Heart left ventricle (tissue), 16 donors: Measurements from ENCODE around the gene CAMK2B. TPM values are rescaled to one million over a fixed set of nuclear protein-coding genes. Genes with fewer than 3 reads are reported as not detected.

Experiments
- ATAC-seq, 4 donors: fragments of 200-7000 bp; cut with Tn5 transposase; one replicate each; pipeline ENCODE4 v1.9.1; 2020 to 2022; ENCODE audit warnings: moderate library complexity in 4 of 4, mild to moderate bottlenecking in 3 of 4, moderate number of reproducible peaks in 1 of 4
- DNase-seq, 5 donors: peaks; one replicate each; pipeline ENCODE4 v3.0.0-alpha.2; 2020
- H3K27ac ChIP-seq, 12 donors: fragments of 200-600 bp; sonication (generic) in 4 of 12; one replicate each; pipeline versions ENCODE4 v1.5.0 to v1.8.0; 2016 to 2022; ENCODE audit warnings: mild to moderate bottlenecking in 2 of 12
- H3K27me3 ChIP-seq, 9 donors: fragments of 200-600 bp; sonication (generic) in 2 of 9; one replicate each; pipeline versions ENCODE4 v1.5.1 to v1.8.0; 2016 to 2022; ENCODE audit warnings: mild to moderate bottlenecking in 3 of 9
- H3K36me3 ChIP-seq, 9 donors: fragments of 200-600 bp; sonication (generic) in 2 of 9; one replicate each; pipeline versions ENCODE4 v1.5.0 to v1.8.0; 2018 to 2022; ENCODE audit warnings: mild to moderate bottlenecking in 2 of 9
- H3K4me1 ChIP-seq, 12 donors: fragments of 200-600 bp; sonication (generic) in 4 of 12; one replicate each; pipeline versions ENCODE4 v1.5.0 to v1.8.0; 2016 to 2022; ENCODE audit warnings: mild to moderate bottlenecking in 3 of 12
- H3K4me3 ChIP-seq, 12 donors: fragments of 200-600 bp; sonication (generic) in 4 of 12; one replicate each; pipeline versions ENCODE4 v1.5.0 to v1.8.0; 2017 to 2022; ENCODE audit warnings: mild to moderate bottlenecking in 9 of 12, moderate library complexity in 4 of 12
- H3K9me3 ChIP-seq, 12 donors: fragments of 200-600 bp; sonication (generic) in 4 of 12; one replicate each; pipeline versions ENCODE4 v1.5.0 to v1.8.0; 2016 to 2022; ENCODE audit warnings: mild to moderate bottlenecking in 1 of 12
- POLR2A ChIP-seq, 2 donors: fragments of 450-650 bp; IDR thresholded peaks; one replicate each; pipeline ENCODE4 v1.6.1; 2017; ENCODE audit warnings: antibody characterized with exemption in 2 of 2, mild to moderate bottlenecking in 2 of 2, moderate library complexity in 2 of 2
- WGBS, 4 donors: extraction: QIAGEN DNeasy Blood & Tissue Kit in 2 of 4; methylation state at CpG; one replicate each; pipeline versions ENCODE4 v1.1.5 to v1.1.7; 2013 to 2018; 5-methylcytosine and 5-hydroxymethylcytosine counted together
- intact Hi-C, 10 donors: fragments of 100-400 bp; cut with DNase I; formaldehyde crosslinking; loops; one replicate each; pipeline versions ENCODE4 v1.11.1 to v1.14.2; 2022
- polyA plus RNA-seq, 2 donors: library from polyadenylated mRNA; stranded (reverse); fragments of 200-250 nt; gene quantifications; one replicate each; pipeline ENCODE4 v1.2.3, GENCODE V29; 2013
- total RNA-seq, 9 donors: library from RNA; depleted of rRNA in 2 of 9; stranded (reverse); fragments of >200 nt in 2 of 9; fragmentation: NEBNext Ultra II Directional in 3 of 9; extraction: Animal tissue kit (Norgen Biotek cat#: 25700) in 3 of 9; gene quantifications; one replicate each; pipeline versions ENCODE4 v1.1.0 to v1.2.4, GENCODE V29; 2016 to 2023
- TF ChIP-seq, protein P1 (sequence below), 12 donors: fragments of 200-600 bp; sonication (generic) in 4 of 12; IDR thresholded peaks; one replicate each; pipeline versions ENCODE4 v1.5.0 to v1.8.0; 2018 to 2022; ENCODE audit warnings: antibody characterized with exemption in 12 of 12, mild to moderate bottlenecking in 5 of 12
- donor health status: ischemic (EF 13 %, LVEDD 7.1; RV severe dilation, severe dysfunction).
- donor health status: healthy with polysubstance abuse.
- donor health status: DM: no; HTN: yes; CAD: no.
- donor health status: DM: no; HTN: no; CAD: no.
- donor health status: ischemic (EF 25% LVEDD 6.9; RV normal size, moderate dysfunction).
- donor health status: ischemic (EF 25% LVEDD 5.7; RV mildly dilated, moderate dysfunction).
- donor health status: healthy.
- donor health status: DM: yes; HTN: yes; CAD: no.
- donor health status: ischemic (EF 35%, LVEDD 5.7; RV mildly dilated, moderate dysfunction).
- donor health status: nonischemic (EF 11% LVEDD 7.7; RV severe dilation, severe dysfunction).
- donor health status: DM: yes; HTN: yes; CAD: no.
- donor health status: PGD.
- donor health status: ischemic (EF 29% LVEDD 5.4; RV normal size, mild dysfunction).
- donor health status: nonischemic (EF 23%, LVEDD 6.1; RV moderate dilation, normal function).

Gene CAMK2B
- total and polyA plus RNA-seq, 11 donors = 35.7 to 141 (median 103) TPM

GRCh38 chr7:44184206-44184872, 141.1 kb downstream of the CAMK2B start:
- TF ChIP-seq POLR2A (IDR thresholded peaks at IDR 0.05) = no peak
- TF ChIP-seq, protein P1, sequence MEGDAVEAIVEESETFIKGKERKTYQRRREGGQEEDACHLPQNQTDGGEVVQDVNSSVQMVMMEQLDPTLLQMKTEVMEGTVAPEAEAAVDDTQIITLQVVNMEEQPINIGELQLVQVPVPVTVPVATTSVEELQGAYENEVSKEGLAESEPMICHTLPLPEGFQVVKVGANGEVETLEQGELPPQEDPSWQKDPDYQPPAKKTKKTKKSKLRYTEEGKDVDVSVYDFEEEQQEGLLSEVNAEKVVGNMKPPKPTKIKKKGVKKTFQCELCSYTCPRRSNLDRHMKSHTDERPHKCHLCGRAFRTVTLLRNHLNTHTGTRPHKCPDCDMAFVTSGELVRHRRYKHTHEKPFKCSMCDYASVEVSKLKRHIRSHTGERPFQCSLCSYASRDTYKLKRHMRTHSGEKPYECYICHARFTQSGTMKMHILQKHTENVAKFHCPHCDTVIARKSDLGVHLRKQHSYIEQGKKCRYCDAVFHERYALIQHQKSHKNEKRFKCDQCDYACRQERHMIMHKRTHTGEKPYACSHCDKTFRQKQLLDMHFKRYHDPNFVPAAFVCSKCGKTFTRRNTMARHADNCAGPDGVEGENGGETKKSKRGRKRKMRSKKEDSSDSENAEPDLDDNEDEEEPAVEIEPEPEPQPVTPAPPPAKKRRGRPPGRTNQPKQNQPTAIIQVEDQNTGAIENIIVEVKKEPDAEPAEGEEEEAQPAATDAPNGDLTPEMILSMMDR (IDR thresholded peaks at IDR 0.05) = no peak
- 72 to 80% (median 76%) methylated on average over 16 of the region's 16 CpGs for WGBS, 4 donors
- peaks cover 0 to 15% (median 7%) of the 10 kb centered on the region in 12 donors for H3K9me3 ChIP-seq
- H3K27ac ChIP-seq = no peak overlapping the region
- intact Hi-C loops = no loop called here
- no peak overlapping the region for H3K4me3 ChIP-seq
- peaks cover 0 to 5% (median 0%) of the 10 kb centered on the region in 9 donors for H3K27me3 ChIP-seq
- DNase-seq (no peak), ATAC-seq (peak in 2 of 4 donors; percentile 14 to 41)
- H3K36me3 ChIP-seq = no peaks in the 10 kb centered on the region
- H3K4me1 ChIP-seq = no peaks in the 10 kb centered on the region

GRCh38 chr7:44183386-44183785, 142.0 kb downstream of the CAMK2B start:
- intact Hi-C loops = no loop called here
- H3K27ac ChIP-seq = no peak overlapping the region
- H3K9me3 ChIP-seq = peaks cover 0 to 15% (median 7%) of the 10 kb centered on the region in 12 donors
- DNase-seq (no peak), ATAC-seq (no peak)
- 22 to 47% (median 36%) methylated on average over 2 of the region's 2 CpGs for WGBS, 4 donors
- H3K4me3 ChIP-seq = no peak overlapping the region
- H3K27me3 ChIP-seq = peaks cover 0 to 5% (median 0%) of the 10 kb centered on the region in 9 donors
- TF ChIP-seq POLR2A (IDR thresholded peaks at IDR 0.05) = no peak
- TF ChIP-seq, protein P1 (IDR thresholded peaks at IDR 0.05) = no peak
- no peaks in the 10 kb centered on the region for H3K4me1 ChIP-seq
- no peaks in the 10 kb centered on the region for H3K36me3 ChIP-seq

DNA sequence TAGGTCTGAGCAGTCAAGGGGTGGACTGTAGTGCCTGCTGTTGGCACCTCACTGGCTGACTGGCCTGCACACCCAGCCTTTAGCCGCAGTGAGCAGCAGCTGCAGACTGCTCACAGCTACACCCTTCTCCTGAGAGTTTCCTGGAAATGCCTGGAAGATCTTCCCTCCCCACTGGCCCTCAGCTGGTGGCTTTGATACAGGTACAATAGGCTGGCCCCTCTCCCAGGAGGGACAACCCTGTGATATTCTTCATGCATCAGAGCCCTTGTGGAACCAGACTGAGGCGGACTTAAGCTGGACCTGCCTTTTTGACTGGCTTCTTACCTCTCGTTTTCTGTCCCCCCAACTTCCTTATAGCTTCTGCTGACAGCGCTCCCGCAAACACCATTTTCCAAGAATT, 142.6 kb downstream of the CAMK2B start:
- 75 to 89% (median 79%) methylated on average over 5 of the region's 5 CpGs for WGBS, 4 donors
- peaks cover 0 to 4% (median 0%) of the 10 kb centered on the region in 12 donors for H3K4me1 ChIP-seq
- H3K9me3 ChIP-seq = peaks cover 0 to 15% (median 7%) of the 10 kb centered on the region in 12 donors
- ATAC-seq = no peak
- H3K4me3 ChIP-seq = no peak overlapping the region
- H3K27ac ChIP-seq = no peak overlapping the region
- peaks cover 0 to 5% (median 0%) of the 10 kb centered on the region in 9 donors for H3K27me3 ChIP-seq
- H3K36me3 ChIP-seq = no peaks in the 10 kb centered on the region
- no peak for TF ChIP-seq POLR2A (IDR thresholded peaks at IDR 0.05)
- TF ChIP-seq, protein P1 (IDR thresholded peaks at IDR 0.05) = no peak
- intact Hi-C loops = no loop called here
- no peak for DNase-seq

- no peak for ATAC-seq
- no peak for TF ChIP-seq POLR2A (IDR thresholded peaks at IDR 0.05)
- TF ChIP-seq, protein P1 (IDR thresholded peaks at IDR 0.05) = no peak
- intact Hi-C loops = no loop called here
Observed at GRCh38 chr7:44180631-44181030, 144.8 kb downstream of the CAMK2B start.

More at GRCh38 chr7:44180631-44181030, 144.8 kb downstream of the CAMK2B start:
- no peak overlapping the region for H3K4me3 ChIP-seq
- peaks cover 0 to 8% (median 0%) of the 10 kb centered on the region in 12 donors for H3K4me1 ChIP-seq
- H3K9me3 ChIP-seq = peaks cover 0 to 15% (median 7%) of the 10 kb centered on the region in 12 donors
- peaks cover 0 to 11% (median 0%) of the 10 kb centered on the region in 9 donors for H3K27me3 ChIP-seq
- no peak overlapping the region for H3K27ac ChIP-seq
- H3K36me3 ChIP-seq = no peaks in the 10 kb centered on the region
- DNase-seq = no peak
- 70 to 73% (median 71%) methylated on average over 3 of the region's 3 CpGs for WGBS, 4 donors
